NCI-H2029 (cell line): Measurements from ENCODE around the gene DEUP1.
"Not testable (repeated sequence)": the region's sequence is repeated elsewhere in the genome, so short reads cannot be mapped to it uniquely, and the experiment has no call there.

ENCODE experiments used
- DNase-seq: peaks from one replicate; lab custom pipeline; 2025; lab: John Stamatoyannopoulos, UW

DEUP1 gene

DNA sequence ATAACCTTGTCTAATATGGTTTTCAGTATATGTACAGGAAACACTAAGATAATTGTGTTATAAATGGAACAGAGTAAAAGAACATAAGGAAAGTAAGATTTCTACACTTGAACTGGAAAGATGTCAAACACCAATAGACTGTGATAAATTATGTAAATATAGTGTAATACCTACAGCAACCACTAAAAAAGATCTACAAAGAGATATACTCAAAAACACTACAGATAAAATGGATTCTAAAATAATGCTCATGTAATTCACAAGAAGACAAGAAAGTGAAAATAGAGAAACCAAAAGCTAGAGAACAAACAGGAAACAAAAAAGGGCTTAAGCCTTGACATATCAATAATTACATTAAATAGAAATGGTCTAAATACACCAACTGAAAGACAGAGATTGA is 30.9 kb downstream of the DEUP1 start:
- DNase-seq, result no peak

DNA sequence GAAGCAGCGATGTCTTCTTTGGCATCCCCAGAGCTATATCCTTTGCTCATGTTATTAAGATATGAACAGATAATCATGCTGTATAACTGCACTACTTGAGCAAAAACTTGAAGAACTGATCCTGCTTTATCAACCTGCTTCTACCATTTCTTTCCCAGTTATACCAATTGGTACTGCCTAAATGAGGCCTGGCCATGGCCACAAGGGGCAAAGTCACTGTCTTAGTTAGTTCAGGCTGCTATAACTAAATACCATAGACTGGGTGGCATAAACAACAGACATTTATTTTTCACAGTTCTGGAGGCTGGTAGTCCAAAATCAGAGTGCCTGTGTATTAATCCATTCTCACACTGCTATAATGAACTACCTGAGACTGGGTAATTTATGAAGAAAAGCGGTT is 37.5 kb downstream of the DEUP1 start:
- DNase-seq, result no peak

DNA sequence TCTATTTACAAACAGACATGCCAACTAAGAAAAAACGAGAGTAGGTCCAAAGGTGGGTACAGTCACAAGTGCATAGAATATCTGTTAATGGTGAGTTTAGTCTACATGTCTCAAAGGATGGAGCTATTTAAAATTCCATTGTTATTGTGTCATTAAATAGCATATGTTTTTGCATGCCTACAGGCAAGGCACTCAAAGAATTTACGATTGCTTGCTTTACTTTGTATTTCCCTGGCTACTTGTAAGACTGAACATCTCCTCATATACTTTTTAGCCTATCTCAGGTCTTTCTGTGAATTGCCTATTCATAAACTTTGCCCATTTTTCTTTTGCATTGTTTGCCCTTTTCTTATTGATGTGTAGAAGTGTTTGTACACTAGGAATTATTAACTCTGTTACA is 39.7 kb downstream of the DEUP1 start:
- DNase-seq, result no peak

DNA sequence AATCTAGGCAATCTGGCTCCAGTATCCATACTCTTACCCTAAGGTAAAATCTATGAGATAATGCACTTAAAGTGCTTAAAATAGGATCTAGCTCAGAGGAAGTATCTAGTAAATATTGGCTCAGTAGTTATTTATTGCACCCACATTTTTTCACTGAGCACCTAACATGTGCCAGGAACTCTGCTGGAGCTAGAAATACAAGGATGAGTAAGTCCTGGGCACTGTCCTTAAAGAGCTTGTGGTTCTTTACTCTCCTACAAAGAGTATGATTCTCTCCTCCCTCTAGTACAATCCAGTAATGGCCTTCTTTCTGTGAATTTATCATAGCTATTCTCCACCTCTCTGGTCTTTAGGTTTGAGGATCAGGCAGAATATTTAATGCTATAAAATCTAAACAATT is 59.2 kb downstream of the DEUP1 start:
- DNase-seq, result no peak

DNA sequence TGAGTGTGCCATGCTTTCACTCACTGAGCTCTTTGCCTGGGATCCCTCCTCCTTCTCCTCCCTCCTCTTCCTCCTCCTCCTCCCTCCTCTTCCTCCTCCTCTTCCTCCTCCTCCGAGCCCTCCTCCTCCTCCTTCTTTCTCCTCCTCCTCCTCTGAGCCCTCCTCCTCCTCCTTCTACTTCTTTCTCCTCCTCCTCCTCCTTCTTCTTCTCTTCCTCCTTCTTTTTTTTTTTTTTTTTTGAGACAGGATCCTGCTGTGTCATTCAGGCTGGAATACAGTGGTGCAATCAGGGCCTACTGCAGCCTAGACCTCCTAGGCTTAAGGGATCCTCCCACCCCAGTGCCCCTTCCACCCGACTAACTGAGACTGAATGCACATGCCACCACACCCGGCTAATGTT is 62.3 kb downstream of the DEUP1 start:
- DNase-seq, result no peak

DNA sequence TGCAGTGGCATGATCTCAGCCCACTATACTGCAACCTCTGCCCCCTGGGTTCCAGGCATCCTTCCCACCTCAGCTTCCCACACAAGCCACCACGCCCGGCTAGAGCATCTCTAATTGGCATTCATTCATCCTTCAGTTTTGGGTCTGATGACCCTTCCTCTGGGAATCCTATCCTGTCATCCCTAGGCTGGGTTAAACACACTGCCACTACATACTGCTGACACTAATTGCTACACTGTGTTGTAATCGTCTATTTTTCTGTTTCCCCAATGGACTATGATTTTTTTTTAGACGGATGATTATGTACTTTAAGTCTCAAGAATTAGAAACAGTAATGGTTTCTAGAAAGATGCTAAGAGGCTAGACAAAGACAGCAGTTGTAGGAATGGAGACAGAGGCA is 62.8 kb downstream of the DEUP1 start:
- no peak for DNase-seq

DNA sequence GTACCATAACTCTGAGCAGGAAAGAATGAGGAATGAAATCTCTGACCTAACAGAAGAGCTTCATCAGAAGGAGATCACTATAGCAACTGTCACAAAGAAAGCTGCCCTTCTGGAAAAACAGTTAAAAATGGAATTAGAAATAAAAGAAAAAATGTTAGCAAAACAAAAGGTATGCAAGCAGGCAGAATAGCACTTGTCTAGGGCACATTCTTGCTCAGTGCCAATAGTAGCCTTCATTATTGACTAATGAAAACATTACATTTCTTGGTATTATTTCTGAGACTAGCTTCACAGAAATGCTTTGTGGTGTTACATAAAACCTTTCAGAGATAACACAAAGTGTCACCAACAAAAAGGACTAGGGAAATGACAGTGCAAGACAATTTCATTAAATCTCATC is 63.9 kb downstream of the DEUP1 start:
- DNase-seq, result no peak

DNA sequence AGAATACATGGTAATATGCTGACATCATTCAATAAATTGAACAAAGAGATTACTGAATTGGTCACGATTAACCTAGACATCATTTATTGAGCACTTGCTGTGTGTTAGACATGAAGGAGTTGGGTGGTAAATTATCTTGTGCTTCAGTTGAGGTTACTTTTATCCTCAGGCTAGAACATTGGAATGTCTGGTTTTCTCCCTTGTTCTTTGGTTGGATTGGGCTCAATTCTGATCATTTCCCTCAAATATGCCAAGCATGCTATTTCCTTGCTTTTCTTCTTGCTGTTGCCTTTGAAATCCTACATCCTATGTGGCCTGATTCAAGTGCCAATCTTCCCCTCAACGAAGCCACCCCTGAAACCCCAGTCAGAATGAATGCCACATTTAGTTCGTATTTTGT is 65.8 kb downstream of the DEUP1 start:
- DNase-seq, result no peak

DNA sequence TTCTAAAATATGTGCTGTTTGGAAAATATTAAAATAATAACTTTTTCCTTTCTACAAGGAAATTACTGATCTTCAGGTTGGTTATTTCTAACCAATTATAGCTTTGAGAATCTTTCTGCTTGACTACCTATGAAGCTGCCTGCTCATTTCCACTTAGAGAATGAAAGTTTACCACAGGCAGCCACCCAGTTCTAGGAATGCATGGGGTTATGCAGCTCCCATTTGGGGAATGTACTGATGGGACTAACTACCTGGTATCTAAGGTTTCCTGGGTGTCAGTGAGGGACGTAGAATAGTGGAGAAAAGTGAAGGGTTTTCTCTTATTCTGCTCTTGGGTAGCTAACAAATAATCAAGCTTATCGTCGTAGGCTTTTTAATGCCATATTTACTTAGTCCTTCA is 73.4 kb downstream of the DEUP1 start:
- no peak for DNase-seq

DNA sequence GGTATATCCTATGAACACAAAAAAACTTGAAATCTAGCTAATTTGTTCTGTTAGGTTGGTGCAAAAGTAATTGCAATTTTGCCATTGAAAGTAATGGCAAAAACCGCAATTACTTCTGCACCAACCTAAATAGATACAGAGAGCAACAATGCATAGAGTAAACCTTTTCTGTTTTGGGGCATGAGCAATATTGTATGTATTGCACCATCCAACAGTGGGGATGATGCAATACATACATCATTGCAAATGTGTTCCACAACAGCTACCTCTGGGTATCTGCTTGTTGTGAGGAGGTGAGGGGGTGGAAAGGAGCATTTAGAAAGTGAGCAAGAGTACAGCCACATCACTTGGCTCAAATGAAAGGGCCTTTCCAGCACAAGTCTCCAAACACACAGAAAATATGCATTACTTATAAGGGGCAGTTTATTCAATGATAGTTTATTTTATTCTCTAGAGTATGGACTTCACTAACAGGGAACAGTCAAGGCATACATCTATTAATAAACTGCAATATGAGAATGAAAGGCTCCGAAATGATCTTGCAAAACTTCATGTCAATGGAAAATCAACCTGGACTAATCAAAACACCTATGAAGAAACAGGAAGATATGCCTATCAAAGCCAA is 77.3 kb downstream of the DEUP1 start:
- no peak for DNase-seq

DNA sequence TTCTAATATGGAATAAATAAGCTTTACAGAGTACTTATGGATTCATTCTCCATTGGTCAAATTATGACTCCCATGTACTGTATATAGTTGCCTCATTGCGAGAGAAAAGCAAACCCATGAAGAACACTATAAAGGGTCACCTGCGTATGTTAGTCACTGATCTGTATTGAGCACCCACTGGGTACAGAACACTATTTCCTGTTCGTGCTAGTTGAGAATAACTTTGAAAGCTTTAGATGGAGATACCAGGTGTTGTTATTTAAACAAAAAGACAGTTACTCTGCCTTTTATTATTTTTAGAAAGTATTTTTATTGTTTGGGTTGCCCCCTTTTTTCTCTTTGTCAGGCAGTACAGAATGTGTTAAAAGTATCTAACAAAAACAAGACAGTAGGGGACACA is 79.9 kb downstream of the DEUP1 start:
- DNase-seq, result no peak

DNA sequence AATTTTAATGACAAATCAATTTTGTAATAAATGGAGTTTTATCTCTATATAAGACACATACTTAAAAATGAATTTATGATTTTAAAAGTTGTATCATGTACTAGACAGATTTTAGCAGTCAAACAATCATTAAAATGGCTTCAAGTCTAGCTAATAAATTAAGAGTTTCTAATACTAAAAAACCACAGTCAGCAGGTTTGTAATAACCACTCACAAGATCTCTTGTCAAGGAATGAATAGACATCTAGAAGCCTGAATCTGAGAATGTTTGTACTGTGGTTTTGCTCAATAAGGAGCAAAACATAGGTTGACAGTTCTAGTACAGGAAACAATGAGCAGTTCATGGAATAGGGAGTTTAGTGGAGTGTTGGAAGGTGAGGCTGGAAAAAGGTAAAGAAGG is 81.2 kb downstream of the DEUP1 start:
- no peak for DNase-seq

DNA sequence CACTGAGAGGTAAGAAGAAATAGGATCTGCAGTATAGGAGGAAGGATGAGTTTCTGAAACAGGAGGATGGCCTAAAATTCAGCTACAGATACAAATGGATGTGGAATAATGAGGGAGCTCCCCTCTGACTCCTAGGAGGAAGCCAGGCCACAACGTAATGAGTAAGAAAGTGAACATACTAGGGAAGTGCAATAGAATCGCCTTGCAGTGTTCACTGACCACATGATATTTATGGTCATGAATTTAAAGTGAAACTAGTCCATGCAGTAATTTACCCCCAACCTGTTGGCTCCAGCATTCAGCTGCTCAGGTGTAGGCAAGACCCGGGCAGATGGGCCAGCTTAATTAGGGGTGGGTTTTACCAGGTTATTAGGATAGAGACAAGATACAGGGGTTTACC is 101.7 kb downstream of the DEUP1 start:
- DNase-seq, result no peak

DNA sequence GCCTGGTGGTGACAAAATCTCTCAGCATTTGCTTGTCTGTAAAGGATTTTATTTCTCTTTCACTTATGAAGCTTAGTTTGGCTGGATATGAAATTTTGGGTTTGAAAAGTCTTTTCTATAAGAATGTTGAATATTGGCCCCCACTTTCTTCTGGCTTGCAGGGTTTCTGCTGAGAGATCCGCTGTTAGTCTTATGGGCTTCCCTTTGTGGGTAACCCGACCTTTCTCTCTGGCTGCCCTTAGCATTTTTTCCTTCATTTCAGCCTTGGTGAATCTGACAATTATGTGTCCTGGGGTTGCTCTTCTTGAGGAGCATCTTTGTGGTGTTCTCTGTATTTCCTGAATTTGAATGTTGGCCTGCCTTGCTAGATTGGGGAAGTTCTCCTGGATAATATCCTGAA is 112.7 kb downstream of the DEUP1 start:
- not testable (repeated sequence) for DNase-seq

DNA sequence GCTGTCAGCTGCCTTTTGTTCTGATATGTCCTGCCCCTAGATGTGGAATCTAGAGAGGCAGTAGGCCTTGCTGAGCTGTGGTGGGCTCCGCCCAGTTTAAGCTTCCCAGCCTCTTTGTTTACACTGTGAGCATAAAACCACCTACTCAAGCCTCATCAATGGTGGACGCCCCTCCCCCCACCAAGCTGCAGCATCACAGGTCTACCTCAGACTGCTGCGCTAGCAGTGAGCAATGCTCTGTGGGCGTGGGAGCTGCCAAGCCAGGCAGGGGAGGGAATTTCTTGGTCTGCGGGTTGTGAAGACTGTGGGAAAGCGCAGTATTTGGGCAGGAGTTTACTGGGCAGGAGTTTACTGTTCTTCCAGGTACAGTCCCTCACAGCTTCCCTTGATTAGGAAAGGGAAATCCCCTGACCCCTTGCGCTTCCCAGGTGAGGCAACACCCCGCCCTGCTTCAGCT is 114.1 kb downstream of the DEUP1 start:
- peak; percentile 43 for DNase-seq

DNA sequence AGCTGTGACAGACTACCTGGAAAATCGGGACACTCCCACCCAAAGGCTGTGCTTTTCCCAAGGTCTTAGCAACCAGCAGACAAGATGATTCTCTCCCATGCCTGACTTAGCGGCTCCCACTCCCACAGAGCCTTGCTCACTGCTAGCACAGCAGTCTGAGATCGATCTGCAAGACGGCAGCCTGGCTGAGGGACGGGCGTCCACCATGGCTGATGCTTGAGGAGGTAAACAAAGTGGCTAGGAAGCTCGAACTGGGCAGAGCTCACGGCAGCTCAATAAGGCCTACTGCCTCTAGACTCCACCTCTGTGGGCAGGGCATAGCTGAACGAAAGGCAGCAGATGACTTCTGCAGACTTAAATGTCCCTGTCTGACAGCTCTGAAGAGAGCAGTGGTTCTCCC is 127.7 kb downstream of the DEUP1 start:
- DNase-seq, result no peak

DNA sequence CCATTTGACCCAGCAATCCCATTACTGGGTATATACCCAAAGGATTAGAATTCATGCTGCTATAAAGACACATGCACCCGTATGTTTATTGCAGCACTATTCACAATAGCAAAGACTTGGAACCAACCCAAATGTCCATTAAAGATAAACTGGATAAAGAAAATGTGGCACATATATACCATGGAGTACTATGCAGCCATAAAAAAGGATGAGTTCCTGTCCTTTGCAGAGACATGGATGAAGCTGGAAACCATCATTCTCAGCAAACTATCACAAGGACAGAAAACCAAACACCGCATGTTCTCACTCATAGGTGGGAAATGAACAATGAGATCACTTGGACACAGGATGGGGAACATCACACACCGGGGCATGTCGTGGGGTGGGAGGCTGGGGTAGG is 133.1 kb downstream of the DEUP1 start:
- DNase-seq, result not testable (repeated sequence)

DNA sequence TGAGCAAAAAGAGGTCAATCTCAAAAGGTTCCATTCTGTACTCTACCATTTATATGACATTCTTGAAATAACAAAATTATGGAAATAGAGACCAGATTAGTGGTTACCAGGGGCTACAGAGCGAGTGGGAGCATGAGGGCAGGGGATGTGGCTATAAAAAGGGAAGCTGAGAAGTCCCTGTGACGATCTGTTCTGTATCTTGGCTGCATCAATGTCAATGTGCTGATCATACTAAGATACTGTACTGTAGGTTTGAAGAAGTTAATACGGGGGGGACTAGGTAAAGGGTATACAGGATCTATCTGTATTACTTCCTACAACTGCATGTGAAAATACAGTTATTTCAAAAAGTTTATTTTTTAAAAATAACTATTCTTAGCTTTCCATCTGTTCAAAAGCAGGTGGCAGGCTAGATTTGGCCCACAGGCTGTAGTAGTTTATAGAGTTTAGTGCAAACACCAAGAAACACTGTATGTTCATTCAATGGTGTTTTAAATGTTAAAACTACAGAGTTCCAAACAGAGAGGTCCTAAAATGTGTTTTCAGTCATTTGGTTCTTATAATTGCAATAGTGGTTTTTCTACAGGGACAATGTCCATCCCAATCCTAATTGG is 134.5 kb downstream of the DEUP1 start:
- no peak for DNase-seq

DNA sequence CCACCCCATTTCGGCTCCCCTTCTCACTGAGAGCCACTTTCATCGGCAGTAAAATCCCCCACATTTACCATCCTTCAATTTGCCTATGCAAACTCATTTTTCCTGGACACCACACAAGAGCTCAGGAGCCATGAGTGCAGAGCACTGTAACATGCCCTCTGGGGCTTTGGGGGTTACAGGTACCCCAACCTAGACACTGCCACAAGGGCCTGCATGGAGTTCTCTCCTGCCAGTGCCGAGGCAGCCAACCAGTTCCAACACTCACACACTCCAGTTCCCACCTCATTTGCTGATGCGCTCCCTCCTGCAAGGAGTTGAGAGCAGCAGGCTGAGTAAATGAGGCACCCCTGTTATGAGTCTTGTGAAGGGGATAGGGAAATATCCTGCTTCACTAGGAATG is 136.5 kb downstream of the DEUP1 start:
- DNase-seq, result no peak

DNA sequence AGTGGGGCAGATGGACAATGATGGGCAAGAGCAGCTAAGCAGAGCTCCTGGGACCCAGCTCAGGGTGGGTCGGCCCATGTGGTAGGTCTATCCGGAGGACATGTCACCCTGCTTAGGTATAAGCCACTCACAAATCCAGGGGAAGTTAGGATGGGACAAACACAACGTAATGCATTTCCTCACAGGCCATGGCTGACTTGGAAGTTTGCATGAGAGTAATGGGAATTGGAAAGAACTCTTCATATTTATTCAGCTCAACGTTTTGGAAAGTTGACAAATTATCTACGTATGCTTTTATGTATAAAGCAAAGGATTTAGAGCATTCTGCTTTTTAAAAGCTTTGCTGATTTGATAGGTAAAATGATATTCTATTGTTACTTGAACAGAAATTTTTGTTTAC is 137.7 kb downstream of the DEUP1 start:
- no peak for DNase-seq

DNA sequence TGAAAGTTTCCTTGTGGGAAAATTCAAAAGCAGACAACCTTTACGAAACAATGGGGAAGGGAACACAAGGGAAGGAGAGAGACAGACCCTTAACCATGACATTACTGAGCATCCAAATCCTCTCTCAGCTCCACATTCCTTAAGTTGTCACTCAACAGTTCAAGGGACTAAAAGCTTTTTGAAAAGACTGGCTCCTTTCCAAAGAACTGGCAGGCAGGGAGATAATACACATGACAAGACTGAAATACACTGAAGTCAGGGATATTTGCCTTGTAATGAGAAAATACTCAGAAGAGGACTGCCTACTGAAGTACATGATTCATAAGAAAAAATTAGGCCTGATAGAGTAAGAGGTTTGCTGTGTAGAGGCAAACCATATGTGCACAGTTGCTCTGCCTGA is 143.6 kb downstream of the DEUP1 start:
- DNase-seq, result no peak

DNA sequence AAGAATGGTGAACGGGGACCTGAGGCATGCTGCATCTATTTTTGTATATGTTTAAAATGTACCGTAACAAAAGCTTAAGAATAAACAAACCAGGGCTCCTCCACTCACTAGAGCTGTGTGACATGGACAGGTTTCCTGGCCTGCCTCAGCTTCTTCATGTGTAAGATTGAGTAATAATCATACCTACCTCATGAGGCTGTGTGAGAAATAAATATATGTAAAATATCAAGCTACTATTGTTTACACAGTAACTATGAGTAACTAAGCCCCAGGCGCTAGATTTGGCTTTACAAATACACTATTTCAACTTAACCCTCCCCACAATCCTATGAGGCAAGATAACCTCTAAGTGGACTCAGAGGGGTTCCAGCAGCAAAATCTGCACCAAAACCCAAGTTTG is 146.3 kb downstream of the DEUP1 start:
- DNase-seq, result no peak

DNA sequence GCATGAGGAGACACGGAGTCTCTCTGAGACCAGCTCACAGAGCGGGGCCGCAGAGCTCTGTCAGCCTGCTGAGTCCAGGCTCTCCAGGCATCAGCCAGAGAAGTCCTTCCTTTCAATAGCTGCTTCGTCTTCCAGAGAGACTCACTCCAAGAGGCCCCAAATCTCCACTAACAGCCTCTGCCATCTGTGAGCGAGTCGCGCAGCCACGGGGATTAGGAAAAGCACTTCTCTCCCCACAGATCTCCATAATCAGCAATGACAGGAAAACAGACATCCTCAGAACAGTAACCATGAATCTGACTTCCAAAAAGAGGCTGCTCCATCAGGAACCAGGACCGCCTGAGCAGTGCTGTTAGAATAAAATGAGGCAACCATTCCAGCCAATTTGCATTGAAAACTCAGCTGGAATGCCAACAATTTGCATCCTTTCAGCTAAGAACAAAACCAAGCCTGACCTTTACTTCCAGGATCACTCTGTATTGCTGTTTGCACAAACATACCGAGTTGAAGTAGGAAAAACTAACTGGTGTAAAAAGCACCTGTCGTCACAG is 147.2 kb downstream of the DEUP1 start:
- no peak for DNase-seq

DNA sequence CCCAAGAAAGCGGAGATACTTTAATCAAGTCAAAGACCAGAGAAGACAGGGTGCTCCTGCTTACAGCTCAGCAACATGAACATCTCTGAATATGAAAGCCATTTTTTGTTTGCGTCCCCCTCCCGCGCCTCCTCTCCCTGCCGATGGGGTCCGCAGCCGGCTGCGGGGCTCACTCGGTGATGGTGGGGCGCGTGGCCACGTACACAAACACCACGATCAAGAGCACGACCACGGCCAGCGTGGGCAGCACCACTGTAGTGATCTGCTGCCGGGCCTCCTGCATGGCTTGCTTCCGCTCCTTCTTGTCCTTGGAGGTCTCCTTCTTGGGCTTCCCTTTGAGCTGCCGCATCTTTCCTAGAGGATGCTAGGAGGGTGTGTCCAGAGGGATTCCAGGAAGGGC is 148.3 kb downstream of the DEUP1 start:
- no peak for DNase-seq
